T-helper 2 cell treated with Interferon-gamma antibody and Interleukin-4, amounts not matched to agents 5 μg/mL and 100 μg/mL, for 36 hours (primary cell): ENCODE data around the gene CFAP46.
A peak's percentile ranks its signal among the peaks of the same experiment; 100 is the strongest.

Source experiments
- DNase-seq: peaks from one replicate; pipeline ENCODE4 v3.0.0; 2021; ENCODE audit warnings: low spot score
- H3K27ac Mint-ChIP-seq: one replicate; pipeline ENCODE4 v1.8.0; 2021; ENCODE audit warnings: mild to moderate bottlenecking, mixed read lengths
- H3K27me3 Mint-ChIP-seq: one replicate; pipeline ENCODE4 v1.8.0; 2021; ENCODE audit warnings: low read depth, mixed read lengths
- H3K36me3 Mint-ChIP-seq: one replicate; pipeline ENCODE4 v1.8.0; 2021; ENCODE audit warnings: low read depth, mixed read lengths
- H3K4me1 Mint-ChIP-seq: one replicate; pipeline ENCODE4 v1.8.0; 2021; ENCODE audit warnings: low read depth, mixed read lengths
- H3K4me3 Mint-ChIP-seq: one replicate; pipeline ENCODE4 v1.8.0; 2022; ENCODE audit warnings: mild to moderate bottlenecking, moderate library complexity, mixed read lengths
- H3K9me3 Mint-ChIP-seq: one replicate; pipeline ENCODE4 v1.8.0; 2021; ENCODE audit warnings: mixed read lengths

CFAP46 gene

DNA sequence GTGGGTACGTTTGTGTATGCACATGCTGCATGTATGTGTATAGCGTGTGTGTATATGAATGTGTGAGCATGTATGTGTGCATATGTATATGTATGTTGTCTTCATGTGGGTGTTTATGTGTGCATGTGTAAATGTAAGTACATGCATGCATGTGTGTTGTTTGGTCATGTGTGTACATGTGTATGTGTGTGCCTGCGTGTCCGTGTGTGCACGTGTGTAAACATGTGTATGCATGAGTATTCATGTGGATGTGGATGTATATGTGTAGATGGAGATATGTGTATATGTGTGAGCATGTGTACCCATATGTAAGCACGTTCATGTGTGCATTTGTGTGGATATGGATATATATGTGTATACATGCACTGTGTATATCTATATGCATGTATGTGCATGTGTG is 5.5 kb upstream of the CFAP46 start:
- H3K36me3 Mint-ChIP-seq = no peaks in the 10 kb centered on the region
- no peak overlapping the region for H3K4me3 Mint-ChIP-seq
- H3K27me3 Mint-ChIP-seq = peaks cover 7% of the 10 kb centered on the region
- no peak overlapping the region for H3K27ac Mint-ChIP-seq
- no peaks in the 10 kb centered on the region for H3K4me1 Mint-ChIP-seq
- no peaks in the 10 kb centered on the region for H3K9me3 Mint-ChIP-seq
- DNase-seq = no peak

DNA sequence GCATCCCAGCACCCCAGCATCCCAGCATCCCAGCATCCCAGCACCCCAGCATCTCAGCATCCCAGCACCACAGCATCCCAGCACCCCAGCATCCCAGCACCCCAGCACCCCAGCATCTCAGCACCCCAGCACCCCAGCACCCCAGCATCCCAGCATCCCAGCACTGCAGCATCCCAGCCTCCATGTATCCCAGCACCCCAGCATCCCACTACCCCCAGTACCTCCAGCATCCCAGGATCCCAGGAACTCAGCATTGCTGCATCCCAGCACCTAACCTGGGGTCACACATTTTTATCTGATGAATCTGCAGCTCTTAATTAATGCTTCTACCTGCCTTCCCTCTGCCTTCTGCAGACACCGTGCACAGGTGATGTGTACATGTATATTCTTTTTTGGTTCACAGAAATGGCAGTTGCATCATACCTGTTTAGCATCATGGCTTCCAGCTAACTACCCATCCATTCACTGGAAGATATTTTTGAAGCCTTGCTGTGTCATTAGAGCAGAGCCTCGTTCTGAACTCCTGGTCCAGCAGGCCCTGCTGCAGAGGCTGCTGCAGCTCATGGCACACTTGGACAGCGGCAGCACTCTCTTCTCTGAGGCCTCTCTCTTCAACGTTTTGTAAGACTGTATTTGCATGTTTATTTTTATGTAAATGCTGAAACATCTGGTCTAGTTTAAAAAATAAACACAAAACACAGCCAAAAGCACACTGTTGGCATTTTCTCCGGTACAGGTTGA is 4.6 kb upstream of the CFAP46 start:
- Mint-ChIP-seq H3K4me1 (no peaks in the 10 kb centered on the region), H3K4me3 (no peak overlapping the region), H3K27me3 (peaks cover 11% of the 10 kb centered on the region), H3K27ac (no peak overlapping the region), H3K9me3 (no peaks in the 10 kb centered on the region), H3K36me3 (no peaks in the 10 kb centered on the region)
- DNase-seq = no peak

DNA sequence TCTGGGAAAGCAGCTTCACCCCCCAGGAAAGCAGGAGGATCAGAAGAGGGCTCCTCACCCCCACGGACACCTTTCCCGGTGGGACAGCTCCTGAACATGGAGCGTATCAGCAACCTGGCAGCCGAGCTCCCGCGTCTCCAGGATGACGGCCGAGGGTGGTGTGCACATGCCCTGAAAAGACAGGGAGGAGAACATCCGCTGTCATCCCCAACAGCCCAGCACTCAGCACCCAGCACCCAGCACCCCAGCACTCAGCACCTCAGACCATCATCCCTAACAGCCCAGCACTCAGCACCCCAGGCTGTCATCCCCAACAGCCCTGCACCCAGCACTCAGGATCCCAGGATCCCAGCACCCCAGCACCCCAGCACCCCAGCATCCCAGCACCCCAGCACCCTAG is 3.9 kb upstream of the CFAP46 start:
- Mint-ChIP-seq H3K27ac (no peak overlapping the region), H3K4me3 (no peak overlapping the region), H3K9me3 (no peaks in the 10 kb centered on the region), H3K4me1 (no peaks in the 10 kb centered on the region), H3K27me3 (peaks cover 18% of the 10 kb centered on the region), H3K36me3 (no peaks in the 10 kb centered on the region)
- DNase-seq = no peak

DNA sequence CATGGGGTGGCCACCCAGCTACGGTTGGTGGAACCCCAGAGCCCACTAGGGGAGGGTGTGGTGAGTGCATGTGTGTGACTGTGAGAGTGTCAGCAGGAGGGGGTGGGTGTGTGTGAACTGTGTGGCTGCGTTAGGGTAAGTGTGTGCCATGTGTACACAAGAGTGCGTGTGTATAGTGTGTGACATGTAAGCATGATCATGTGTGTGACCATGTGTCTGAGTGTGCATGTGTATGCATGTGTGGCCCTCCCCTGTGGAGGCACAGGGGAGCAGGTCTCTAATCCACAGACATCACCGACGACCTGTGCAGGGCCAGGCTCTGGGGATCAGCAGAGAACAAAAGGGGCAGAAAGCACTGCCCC is 3.5 kb upstream of the CFAP46 start:
- no peaks in the 10 kb centered on the region for H3K4me1 Mint-ChIP-seq

DNA sequence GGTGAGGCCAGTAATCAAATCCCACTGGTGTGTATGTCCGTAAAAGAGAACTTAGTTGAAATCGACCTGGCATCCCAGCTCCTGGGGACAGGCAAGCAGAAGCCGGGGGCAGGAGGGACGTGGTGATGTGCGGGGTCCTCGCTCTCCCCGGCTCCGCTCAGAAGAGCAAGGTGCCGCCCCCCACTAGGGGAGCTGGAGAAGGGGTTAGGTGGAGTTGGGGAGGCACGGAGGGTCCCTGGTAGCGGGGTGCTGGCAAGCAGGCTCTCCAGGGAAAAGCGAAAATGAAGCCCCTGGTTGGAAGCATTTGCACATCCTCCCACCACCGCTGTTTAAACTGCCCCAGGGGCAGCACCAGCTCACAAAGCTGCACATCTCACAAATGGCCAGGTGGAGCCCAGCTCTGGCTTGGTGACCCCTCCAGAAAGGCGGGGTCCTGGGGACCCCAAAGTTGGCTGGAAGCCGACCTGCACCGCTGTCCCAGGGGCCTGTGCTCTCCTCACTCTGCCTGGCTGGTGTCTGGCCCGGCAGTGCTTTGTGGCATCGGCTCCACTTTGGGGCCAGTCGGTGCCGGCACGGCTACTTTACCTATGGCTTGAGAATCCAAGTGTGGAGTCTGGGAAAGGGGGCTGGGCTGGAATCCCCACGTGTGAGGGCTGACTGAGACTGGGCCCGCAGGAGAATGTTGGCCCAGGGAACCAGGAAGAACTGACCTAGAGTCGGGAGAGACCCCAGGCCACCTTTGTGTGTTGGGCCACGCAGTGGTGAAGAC is 2.9 kb upstream of the CFAP46 start:
- H3K27me3 Mint-ChIP-seq = peaks cover 26% of the 10 kb centered on the region
- no peaks in the 10 kb centered on the region for H3K36me3 Mint-ChIP-seq
- no peak for DNase-seq

More for the DNA sequence above, 3.5 kb upstream of the CFAP46 start:
- Mint-ChIP-seq H3K4me3 (no peak overlapping the region), H3K36me3 (no peaks in the 10 kb centered on the region), H3K27me3 (peaks cover 22% of the 10 kb centered on the region), H3K9me3 (no peaks in the 10 kb centered on the region), H3K27ac (no peak overlapping the region)
- DNase-seq = no peak

DNA sequence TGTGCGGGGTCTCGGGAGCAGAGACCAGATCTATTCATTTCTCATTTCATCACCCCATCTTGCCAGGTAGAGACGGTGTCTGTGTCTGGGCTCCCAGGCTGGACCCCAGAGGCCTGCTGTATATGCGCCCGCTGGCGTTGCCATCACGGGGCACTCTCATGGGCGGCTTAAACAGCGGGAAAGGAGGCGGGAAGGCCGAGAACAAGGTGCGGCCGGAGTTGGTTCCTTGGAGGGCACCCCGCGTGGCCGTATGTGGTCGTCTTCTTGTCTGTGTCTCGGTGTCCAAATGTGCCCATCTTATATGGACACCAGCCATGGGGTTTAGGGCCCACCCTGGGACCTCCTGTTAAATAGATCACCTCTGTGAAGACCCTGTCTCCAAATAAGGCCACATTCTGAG is 2.1 kb upstream of the CFAP46 start:
- Mint-ChIP-seq H3K27ac (peak overlapping the region; percentile 20), H3K27me3 (peaks cover 25% of the 10 kb centered on the region), H3K9me3 (no peaks in the 10 kb centered on the region), H3K36me3 (no peaks in the 10 kb centered on the region), H3K4me1 (no peaks in the 10 kb centered on the region), H3K4me3 (no peak overlapping the region)
- DNase-seq = no peak

More for the DNA sequence above, 2.9 kb upstream of the CFAP46 start:
- H3K9me3 Mint-ChIP-seq = no peaks in the 10 kb centered on the region
- no peak overlapping the region for H3K4me3 Mint-ChIP-seq
- no peak overlapping the region for H3K27ac Mint-ChIP-seq
- H3K4me1 Mint-ChIP-seq = no peaks in the 10 kb centered on the region

DNA sequence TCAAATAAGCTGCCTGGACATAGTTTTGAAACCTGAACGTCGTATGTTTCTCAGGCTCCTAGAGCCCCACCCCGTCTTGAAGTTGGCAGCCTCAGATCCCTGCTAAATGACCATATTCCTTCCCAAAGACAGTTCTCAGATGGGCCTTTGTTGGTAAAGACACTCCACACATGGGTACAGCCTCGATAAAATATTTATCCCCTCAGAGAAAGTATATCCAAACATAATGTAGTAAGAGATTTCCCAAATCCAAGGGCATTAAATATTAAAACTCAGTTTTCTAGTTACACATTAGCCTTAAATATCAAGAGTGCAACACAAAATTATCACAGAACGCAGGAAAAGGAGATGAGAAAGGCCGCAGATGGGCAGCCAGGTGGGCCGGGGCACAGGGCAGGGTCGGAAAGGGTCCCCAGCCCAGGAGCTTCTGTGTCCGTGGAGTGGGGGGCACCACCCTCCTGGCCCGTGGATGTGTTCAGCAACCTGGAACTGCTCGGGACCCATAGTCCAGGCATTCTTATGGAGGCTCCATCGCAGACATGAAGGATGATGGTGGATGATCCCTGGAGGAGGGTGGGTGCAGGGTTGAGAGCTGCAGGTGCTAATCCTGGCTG is 1.5 kb upstream of the CFAP46 start:
- no peaks in the 10 kb centered on the region for H3K4me1 Mint-ChIP-seq
- H3K36me3 Mint-ChIP-seq = no peaks in the 10 kb centered on the region
- peaks cover 26% of the 10 kb centered on the region for H3K27me3 Mint-ChIP-seq
- no peak overlapping the region for H3K4me3 Mint-ChIP-seq
- no peak for DNase-seq
- H3K9me3 Mint-ChIP-seq = no peaks in the 10 kb centered on the region
- no peak overlapping the region for H3K27ac Mint-ChIP-seq

DNA sequence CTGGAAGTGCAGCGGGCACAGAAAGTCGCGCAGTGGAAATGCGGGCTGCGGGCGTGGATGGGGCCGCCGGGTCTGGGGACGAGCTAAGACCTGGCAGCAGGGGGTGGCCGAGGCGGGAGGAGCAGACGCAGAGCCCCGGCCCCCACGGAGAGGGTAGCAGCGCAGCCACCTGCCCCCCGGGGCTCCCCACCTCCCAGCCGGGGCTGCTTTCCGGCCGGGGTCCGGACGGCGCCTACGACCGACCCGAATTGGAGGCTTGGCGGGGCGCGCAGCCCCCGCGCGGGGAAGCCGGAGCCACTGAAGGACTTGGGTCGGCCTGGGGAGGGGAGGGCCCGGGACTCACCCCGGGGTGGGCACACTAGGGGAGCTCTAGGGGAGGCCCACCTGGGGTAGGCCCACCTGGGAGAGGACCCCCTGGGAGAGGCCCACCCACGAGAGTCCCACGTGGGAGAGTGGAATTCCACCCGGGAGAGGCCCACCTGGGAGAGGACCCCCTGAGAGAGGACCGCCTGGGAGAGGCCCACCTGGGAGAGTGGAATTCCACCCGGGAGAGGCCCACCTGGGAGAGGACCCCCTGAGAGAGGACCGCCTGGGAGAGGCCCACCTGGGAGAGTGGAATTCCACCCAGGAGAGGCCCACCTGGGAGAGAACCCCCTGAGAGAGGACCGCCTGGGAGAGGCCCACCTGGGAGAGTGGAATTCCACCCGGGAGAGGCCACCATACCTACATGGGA is 854 bp upstream of the CFAP46 start:
- Mint-ChIP-seq H3K36me3 (no peaks in the 10 kb centered on the region), H3K27me3 (peaks cover 27% of the 10 kb centered on the region), H3K9me3 (no peaks in the 10 kb centered on the region), H3K4me3 (peak overlapping the region; percentile 61), H3K4me1 (no peaks in the 10 kb centered on the region), H3K27ac (no peak overlapping the region)
- DNase-seq = no peak

DNA sequence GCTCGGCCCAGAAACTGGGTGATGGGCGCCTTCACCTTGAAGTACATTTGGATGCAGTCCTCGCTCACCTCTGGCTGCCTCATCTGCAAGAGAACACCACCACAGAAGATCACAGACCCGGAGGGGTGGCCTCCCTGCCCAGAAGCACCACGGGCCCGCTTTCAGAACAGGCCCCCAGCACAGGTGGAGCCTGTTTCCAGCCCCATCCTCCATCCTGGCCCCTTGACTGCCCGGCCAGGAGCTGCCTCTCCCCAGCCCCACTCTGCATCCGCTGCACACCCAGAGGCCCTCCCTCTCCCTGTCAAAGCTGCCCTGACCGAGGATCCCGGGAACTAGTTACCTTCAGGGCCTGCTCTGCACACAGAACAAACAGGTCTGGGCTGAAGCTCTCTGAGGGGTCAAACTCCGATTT is 724 bp downstream of the CFAP46 start:
- Mint-ChIP-seq H3K36me3 (no peaks in the 10 kb centered on the region), H3K9me3 (no peaks in the 10 kb centered on the region), H3K27me3 (peaks cover 27% of the 10 kb centered on the region), H3K4me3 (no peak overlapping the region), H3K27ac (no peak overlapping the region), H3K4me1 (no peaks in the 10 kb centered on the region)
- DNase-seq = no peak

DNA sequence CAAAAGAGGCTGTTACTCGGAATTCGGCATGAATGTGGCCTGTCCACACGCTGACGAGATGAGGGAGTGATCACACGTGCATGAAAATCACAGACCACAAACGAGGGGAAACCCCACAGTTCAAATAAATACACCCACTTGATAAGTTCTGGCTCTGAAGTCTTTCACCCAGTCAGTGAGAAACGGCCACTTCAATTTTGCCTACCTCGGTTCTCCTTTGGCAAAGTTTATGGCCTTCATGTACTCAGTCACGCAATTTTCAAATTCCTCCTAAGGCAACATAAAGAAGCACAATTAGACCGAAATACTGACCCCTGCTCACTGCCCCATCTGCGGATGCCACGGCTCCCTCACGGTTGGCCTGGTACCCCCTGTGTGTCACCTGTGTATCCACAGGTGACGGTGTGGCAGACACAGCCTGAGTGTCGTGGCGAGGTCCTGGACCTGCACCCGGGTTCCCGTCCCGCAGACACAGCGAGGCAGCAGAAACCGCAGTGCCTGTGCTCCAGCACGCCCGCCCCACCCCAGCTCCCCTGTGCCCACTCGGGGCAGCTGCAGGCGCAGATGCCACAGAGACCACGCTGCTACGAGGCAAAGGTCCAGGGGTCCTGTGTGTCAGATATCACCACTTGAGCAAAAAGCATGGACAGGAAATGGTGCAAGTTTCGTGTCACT is 1.4 kb downstream of the CFAP46 start:
- Mint-ChIP-seq H3K9me3 (no peaks in the 10 kb centered on the region), H3K27ac (no peak overlapping the region), H3K4me3 (no peak overlapping the region), H3K4me1 (no peaks in the 10 kb centered on the region), H3K27me3 (peaks cover 27% of the 10 kb centered on the region), H3K36me3 (no peaks in the 10 kb centered on the region)
- DNase-seq = no peak

DNA sequence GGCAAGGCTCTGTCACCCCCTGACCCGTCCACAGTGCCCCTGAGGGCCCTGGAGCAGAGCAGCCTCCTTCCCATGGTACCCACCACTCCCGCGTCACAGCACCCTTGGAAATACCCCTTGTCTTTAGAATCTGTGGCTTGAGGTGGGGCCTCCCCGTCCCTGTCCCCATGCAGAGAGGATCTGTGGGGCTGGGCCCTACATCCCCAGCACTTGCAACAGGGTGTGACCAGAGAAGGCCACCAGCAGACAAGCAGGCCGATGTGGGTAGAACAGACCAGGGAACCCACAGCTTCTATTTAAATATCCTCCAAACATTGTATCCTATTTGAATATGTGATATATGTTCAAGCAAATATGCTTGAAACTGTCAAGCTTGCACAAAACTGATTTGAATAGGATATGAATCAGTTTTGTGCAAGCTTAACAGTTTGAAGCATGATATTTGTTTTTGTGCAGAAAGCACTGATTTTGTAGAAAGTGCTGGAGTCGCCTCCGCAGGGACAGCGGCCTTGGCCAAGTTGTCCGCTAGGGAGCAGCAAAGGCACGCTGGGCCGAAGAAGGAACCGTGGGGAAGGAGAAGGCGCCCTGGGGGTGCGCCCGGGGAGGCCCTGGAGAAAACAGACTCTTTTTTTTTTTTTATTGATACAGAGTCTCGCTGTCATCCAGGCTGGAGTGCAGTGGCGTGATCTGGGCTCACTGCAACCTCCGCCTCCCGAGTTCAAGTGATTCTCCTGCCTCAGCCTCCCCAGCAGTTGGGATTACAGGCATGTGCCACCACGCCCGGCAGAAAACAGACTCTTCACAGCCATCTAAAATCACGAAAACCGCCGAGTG is 2.2 kb downstream of the CFAP46 start:
- Mint-ChIP-seq H3K4me1 (no peaks in the 10 kb centered on the region), H3K9me3 (no peaks in the 10 kb centered on the region), H3K27me3 (peaks cover 27% of the 10 kb centered on the region), H3K36me3 (no peaks in the 10 kb centered on the region), H3K4me3 (no peak overlapping the region), H3K27ac (no peak overlapping the region)
- DNase-seq = peak; percentile 25

DNA sequence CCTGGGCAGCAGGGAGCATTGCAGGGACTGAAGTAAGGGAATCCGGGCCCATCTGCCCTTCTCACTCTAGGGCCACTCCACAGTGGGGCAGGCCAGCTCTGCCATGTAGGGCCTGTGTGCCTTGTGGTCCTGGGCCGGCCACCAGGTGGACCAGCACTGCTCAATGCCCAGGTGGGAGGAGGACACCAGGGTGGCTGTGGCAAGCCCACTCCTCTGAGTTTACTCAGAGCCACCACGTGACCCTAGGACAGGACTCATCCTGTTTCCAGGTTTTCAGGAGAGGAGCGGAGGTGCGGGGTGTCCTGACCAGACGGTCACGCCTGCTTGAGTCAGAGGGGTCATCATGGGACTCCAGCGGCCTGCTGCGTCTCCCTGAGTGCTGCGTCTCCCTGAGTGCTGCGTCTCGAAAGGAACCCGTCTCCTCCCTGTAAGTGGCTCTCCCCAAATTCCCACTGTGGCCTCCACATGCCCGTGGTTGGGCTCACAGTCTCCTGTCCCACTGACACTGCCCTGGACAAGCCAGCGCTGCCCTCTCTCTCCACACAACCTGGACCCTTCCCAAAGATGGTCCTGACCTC is 2.9 kb downstream of the CFAP46 start:
- DNase-seq = no peak
- Mint-ChIP-seq H3K9me3 (no peaks in the 10 kb centered on the region), H3K36me3 (no peaks in the 10 kb centered on the region), H3K27me3 (peaks cover 27% of the 10 kb centered on the region), H3K4me3 (no peak overlapping the region), H3K27ac (no peak overlapping the region), H3K4me1 (no peaks in the 10 kb centered on the region)
